GM15510 (cell line): ENCODE results near the gene TMOD4.

Source experiments
- POLR2A ChIP-seq: IDR thresholded peaks from 3 replicates; pipeline ENCODE4 v1.6.1; 2011; ENCODE audit warnings: borderline replicate concordance; ENCODE audit not compliant: insufficient read length; ENCODE audit errors: extremely low read depth

The TMOD4 gene

DNA sequence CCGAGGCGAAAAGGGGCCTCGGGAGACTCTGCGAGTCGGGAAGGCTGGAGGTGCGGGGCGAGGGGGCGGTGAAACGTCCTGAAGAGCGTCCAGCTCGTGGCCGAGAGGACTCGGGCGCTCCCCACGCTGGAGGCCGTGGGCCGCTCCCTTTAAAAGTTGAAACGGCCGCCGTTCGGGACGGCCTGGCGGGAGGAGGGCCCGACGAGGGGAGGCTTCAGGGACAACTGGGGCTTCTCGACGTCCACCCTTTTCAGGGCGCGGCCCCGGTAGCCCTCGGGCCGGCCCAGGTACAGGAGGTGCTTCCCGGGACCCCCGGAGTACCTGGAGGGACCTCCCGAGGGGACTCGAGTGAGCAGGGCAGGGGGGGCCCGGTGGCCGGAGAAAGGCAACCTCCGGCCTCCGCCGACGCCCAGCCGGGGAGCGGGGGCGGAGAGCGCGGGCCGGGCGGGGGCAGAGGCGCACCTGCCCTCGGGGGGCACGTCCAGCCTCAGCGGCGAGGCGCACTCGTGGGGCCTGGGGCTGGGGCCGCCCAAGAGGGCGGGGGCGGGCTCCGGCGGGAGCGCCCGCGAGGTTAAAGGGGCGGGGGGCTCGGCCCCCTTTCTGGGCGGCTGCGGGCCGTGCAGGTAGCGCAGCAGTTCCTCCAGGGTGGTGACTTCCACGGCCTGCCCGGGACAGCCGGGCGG, 43.3 kb downstream of the TMOD4 start:
- no peak for TF ChIP-seq POLR2A

DNA sequence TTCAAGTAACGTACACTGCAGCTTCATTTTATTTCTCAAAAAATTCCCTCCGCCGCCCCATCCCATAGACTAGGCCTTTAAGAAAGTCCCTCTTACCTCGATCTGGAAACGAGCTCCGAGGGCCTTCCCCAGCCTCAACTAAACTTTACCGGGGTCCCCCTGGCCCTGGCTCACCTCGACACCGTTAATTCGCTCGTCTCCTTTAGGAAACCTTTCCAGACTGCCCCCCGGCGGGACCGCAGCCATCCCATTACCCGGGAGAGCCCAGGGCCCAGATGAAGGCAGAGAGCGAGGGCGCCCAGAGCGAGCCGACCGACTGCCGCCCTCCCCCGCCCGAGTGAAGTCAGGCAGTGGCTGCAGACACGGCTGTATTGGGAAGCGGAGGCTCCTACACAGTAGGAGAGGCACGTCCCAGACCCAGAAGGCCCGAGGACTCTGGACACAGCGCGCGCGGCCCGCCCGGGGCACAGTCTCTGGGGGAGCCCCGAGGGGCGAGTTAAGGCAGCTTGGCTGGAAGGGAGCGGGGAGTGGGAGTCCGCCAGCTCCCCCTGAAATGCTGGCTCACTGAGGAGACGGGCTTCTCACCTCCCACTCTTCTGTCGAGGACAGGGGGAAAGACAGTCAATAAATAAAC, 44.0 kb downstream of the TMOD4 start:
- no peak for TF ChIP-seq POLR2A

DNA sequence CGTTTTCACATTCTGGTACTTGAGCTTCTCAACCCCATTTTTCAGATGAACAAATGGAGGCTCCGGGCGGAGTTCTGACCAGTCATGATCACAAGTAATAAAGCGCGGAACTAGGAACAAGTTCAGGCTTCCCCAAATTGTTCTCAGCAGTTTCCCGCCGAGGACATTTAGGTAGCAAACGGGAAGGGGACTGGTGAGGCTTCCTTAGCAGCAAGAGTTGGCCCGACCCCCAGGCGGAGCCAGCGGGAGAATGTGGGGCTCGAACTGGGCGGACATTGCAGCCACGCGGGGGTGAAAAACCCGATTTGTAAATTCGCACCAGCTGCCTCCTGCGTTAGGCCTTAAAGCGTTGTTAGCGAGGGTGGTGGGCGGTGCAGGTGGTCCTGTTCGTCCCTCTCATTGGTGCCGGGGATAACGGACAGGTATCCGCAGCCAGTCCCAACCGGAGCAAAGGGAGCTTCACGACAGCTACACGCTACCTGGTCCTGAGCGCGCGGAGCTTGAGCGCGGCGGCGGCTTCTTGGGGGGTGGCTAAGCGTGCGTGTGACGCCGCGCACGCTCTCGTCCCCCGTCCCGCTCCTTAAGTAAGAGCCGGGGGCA, 44.7 kb downstream of the TMOD4 start:
- no peak for TF ChIP-seq POLR2A

DNA sequence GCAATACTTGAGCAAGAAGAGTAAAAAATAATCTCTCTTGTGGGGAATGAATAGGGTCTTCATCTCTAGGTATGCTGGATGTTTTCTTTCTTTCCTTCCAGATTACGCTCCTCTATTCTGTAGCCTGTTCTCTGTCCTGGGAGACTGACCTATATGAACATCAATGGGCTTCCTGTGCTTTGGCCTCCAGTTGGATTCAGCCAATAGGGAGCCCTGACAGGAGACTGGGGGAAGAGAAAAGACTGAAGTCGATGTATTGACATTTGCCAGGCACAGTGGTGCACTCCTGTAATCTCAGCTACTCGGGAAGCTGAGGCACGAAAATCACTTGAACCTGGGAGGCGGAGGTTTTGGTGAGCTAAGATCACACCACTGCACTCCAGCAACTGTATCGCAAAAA, 47.0 kb downstream of the TMOD4 start:
- TF ChIP-seq POLR2A = no peak

DNA sequence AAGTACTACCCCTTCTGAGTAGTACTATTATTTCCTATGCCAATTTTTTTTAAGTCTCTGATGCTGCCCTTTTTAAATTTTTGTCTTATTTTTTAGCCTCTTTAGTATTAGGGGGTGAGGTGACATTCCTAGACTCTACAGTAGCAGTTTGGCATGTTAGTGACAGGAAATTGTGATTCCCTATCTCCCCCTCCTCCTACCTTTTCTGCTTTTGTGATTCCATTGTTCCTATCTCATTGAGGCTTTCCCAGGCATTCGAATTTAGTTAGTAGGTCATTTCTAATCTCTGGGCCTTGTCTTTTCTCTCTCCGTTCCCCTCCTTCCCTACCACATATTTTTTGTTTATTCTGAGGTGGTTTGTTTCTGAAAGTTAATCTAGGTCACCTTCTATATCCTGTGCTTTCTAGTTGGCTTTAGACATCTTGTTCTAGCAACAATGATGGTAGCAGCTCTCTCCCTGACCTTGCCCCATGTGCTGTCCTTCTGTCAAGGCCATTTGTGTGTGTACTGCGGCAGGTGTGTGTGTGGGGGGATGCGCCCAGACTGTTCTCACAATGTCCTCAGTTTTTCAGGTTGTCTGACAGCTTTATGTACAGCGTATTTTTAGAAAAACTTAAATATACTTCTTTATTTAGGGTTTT, 50.9 kb downstream of the TMOD4 start:
- TF ChIP-seq POLR2A = no peak
